GM10847 (cell line): ENCODE data around the gene LPAR1.

Experiments
- POLR2A ChIP-seq: IDR thresholded peaks from 2 replicates; pipeline ENCODE4 v1.6.1; 2011; ENCODE audit not compliant: insufficient read length; ENCODE audit errors: extremely low read depth

LPAR1 gene

DNA sequence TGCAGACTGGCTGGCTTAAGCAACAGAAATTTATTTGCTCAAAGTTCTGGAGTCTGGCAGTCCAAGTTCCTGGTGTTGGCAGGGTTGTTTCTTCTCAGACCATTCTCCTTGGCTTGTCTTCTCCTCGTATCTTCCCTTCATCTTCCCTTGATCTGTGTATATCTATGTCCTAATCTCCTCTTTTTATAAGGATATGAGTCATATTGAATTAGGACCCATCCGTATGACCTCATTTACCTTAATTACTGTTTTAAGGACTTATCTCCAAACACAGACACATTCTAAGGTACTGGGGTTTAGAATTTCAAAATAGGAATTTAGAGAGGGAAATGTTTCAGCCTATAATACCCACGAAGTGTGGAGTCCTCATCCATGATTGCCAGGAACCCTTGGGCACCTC is 13.1 kb upstream of the LPAR1 start:
- TF ChIP-seq POLR2A, result no peak

DNA sequence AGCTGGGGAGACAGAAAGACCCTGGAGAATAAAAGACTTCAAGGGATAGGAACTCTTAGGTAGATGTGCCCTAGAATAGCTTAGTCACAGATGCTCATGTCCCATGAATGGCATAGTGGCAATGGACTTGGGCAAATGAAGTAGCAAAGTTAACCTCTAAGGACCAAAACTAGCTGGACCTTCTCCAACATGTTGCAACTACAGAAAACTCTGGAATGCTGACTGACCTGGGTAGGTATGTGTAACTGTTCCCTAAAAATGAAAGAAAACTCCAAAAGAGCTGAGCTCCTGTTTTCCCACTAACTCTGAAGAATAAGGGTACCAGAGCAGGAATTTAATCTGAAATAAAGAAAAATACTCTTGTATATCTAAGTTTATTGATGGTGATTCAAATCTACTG is 12.5 kb upstream of the LPAR1 start:
- no peak for TF ChIP-seq POLR2A

DNA sequence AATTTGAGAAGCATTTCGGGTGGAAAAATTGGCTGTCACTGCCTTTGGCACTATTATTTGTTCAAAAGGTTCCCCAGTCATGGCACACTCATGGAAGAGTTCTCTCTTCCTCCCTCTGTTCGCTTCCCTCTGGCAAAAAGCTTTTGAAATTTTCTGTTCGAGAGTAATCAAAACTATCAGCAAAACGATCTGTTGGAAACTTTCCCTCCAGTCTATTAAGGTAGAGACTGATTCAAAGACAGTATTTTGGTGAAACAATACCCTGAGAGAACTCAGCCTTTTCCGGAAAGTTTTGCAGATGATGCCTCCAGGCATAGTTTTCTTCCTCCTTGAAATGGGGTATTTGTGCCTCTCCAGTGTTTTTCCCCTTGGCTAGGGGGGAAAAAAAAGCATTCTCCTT is 3.6 kb upstream of the LPAR1 start:
- TF ChIP-seq POLR2A, result no peak

DNA sequence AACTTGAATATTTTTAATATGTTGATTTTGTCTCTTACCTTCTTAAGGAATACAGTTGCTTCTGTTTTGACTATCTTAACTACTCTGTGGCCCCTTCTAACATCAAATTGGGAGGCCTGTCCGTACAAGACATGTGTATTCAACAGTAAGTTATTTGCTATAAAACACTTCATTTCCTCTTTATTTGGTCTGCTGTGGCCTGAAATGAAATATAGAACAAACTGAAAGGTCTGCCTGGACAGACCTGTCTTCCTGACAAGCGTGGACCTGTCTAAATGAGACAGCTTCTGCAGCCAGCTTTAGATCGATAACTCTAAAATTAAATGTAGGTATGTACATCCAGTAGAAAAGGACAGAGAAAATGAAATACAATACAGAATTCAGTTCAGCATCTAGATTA is 2.2 kb upstream of the LPAR1 start:
- no peak for TF ChIP-seq POLR2A

DNA sequence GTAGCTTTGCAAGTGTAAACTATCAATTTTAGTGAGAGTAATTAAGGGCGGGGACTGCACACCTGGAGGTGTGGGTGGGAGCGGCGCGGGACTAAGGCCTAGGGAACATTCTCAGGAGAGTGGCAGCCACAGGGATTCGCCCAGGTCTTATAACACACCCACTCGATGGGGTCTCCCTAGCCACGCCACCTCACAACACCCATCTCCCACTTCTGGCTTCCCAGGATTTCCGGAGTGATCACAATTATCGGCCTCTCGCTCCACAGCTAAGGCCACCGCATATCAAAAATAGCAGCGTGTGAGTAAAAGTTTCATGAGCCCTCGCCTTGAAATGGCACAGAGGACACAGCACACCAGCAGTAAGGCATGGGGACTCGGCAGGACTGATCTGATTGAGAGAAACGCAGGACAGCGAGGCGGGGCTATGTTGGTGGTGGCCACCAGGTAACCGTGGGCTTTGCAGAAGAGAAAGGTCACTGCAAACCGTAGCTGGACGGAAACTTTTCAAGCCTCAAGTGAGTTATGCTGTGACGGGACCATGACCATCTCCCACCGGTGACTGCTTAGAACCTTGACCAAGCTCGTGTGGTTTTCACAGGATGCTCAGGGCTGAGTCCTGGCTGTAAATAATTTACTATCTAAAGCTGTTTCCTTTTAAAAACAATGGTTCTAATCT is 1.1 kb upstream of the LPAR1 start:
- no peak for TF ChIP-seq POLR2A

DNA sequence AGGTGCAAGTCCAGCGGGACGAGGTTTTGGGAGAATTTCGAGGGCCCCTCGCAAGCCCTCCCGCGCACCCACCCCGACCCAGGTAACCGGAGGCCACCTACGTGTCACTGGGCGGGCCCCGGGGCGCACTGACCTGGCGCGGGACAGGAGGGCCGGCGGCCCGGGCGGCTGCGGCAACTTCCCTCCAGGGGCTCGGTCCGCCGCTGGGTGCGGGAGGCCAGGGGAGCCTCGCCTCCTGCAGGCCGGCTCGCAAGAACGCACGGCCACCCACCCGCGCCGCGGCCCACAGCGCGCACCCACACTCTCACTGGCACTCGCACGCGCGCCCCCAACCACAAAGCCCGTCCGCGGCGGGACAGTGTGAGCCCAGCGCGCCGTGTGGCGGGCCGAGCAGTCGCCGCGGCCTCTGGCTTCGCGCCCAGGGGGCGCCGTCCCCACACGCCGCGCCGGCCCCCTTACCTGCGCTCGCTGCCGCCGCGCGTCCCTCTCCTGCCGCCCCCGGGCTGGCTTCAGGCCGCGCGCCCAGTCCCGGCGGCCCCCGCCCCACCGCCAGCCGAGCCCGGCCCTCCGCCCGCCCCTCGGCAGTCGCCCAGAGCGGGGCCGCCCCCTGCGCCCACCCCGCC is 451 bp downstream of the LPAR1 start:
- no peak for TF ChIP-seq POLR2A

DNA sequence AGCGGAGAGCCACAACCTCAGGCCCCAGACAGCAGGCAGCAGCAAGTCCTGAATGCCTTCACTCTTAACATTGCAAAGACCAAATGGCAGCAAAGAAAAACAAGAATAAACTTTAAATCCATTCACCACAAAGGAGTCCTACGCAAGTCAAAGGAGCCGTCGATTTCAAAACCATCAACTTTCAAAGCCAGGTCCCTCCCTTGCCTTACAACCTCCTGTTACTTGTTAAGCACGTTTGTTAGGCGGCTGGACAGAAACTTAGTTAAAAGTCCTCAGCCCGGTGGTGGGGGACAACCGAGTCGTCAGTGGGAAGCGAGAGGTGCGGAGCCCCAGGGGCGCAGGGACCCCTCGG is 938 bp downstream of the LPAR1 start:
- TF ChIP-seq POLR2A, result no peak

DNA sequence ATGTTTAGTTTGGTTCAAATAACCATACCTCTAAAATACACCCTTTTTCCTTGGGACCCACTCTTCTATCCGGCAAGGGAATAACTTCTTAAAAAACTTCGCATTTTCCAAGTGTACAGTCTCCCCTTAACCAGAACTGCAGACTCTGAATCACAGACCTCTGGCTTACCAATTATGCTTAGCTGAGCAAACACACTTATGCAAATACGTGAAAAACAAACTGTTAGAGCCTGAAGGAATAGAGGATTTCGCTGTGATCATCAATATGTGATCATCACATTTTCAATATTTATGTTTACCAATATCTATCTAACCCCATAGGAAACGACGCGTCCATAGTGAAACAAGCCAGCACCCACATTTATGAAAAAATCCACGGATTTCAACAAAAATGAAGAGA is 1.3 kb downstream of the LPAR1 start:
- TF ChIP-seq POLR2A, result no peak

DNA sequence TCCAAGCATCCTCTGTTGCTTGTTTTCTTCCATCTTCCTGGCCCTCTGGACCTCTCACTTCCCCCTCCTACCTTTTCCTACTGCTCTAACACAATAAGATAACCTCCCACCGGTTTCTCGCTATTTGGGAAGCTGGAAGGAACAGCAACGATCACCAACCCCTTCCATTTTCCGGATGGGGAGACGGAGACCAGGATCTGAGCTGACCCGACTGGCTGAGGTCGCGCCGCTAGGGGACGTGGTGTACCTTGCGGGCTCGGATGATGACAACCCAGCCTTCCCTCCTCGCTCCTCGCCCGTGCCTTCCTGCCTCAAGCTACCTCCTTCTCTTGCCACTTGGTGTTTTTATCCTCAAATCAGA is 1.9 kb downstream of the LPAR1 start:
- TF ChIP-seq POLR2A, result no peak

DNA sequence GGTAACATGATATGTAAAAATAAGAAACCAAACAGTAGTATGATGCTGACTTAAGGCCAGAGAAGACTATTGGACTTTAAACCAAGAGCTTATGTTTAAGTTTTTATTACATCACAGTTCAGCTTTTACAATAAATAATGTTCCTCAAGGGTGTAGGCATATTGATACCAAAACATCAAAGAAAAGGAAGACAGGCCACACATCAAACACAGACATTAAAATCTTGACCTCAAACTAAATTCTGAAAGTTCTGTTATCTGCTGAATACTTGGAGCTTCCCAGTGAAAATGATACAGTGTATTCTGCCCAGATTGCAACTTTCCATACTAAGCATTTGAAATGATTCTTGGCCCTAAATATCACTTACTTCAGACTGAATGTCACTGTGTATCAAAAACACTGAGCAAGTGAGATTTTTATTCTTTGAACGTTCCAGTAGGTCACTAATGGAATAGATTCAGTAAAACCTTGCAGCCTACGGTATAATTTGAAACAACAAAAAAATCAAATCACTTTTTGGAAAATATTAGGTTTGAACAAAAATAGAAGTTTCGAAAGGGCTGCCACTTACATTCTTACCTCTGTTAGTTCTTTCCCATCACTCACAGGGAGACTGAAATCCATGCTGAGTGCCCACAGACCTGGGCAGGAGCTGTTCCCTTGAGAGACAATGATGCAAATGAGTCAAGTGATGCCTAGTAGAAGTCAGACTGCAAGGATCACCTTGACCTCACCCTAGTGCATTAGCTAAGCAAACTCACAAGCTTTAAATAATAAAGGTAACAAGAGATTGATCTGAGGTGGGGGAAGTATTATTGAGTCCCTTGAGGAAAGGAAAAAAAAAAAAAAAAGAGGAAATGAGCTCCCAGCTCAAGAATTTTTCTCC is 2.5 kb downstream of the LPAR1 start:
- TF ChIP-seq POLR2A, result no peak

DNA sequence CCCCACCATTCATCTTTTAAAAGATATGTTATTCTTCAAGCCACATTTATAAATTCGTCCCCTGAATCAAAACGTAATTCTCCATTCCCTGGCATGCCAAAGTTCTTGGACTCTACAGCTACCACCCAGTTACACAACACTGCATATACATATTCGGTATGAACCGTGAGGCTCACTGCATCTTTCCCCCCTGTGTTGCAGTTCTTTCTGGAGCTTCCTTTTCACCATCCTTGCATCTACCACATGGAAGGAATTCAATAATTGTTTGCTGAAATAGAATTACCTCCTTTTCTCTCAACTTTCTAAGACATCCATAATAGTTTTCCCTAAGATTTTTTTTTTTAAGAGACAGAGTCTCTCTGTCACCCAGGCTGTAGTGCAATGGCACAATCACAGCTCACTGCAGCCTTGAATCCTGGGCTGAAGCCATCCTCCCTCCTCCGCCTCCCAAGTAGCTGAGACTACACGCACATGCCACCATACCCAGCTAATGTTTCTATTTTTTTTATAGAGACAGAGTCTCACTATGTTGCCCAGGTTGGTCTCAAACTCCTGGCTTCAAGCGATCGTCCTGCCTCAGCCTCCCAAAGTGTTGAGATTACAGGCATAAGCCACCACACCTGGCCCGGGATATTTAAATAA is 3.3 kb downstream of the LPAR1 start:
- TF ChIP-seq POLR2A, result no peak

DNA sequence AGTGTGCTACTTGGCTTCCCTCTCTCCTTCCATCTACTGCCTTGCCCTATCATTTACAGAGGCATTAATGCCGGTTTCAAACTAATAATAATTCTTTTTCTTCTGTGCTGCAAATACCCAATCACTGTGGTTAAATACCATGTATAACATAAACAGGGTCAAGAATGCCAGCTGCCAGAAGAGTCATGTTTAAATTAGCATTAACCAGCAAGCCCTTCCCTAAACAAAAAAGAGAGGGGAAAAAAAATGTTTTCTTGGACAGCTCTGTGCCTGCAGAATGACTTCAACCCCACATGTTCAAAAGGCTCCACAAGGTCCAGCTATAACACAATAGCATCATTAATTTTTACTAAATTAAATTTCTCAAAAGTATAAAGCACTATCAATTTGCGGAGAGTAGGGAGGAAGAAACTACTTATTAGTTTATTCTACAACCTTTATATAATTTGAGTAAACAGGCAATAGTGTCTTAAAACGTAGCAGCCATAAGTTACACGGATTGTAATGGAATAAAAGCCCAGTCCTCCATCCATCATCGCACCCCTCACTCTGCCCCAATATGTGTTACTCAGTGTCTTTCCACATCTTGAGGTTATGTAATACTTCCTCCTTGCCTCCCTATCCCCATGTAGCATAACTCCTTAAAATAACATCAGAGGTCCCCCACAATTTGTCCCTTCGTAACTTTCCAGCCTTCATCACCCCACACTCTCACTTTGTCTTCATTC is 3.9 kb downstream of the LPAR1 start:
- no peak for TF ChIP-seq POLR2A

DNA sequence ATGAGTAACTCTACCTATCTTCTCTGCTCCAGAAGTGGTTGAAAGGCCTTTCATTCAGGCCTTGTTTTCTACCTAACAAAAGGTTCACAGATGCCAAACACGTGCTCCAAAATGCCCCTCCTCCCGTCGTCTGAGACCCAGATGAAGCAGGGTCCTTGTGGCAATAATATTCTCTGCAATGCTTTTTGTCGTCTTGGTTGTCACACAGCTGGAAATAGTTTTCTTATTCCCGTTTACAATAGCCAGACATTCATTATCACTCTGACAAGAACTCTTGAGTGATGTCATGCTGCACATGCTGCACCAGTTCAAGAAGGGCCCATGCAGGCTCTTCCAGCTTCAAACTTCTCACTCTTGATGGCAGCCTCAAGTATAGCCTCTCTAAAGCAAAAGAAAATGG is 7.8 kb downstream of the LPAR1 start:
- TF ChIP-seq POLR2A, result no peak

DNA sequence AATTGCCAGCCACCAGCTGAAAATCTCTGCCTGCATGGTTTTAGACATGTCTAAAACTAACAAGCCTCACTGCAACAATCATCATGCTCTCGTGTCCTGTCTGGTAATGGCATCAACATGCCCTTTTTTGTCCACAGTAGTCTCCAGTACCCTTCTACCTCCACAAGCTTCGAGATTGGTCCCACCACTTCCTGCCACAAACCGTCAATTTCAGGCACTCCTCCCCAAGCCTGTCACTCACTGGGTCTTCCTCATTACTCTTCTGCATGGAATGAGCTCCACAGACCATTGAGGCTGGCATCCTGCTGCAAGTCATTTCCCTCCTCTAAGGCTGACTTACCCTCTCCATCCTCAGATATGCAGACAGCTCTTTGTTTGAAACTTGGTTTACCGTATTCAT is 9.0 kb downstream of the LPAR1 start:
- no peak for TF ChIP-seq POLR2A

DNA sequence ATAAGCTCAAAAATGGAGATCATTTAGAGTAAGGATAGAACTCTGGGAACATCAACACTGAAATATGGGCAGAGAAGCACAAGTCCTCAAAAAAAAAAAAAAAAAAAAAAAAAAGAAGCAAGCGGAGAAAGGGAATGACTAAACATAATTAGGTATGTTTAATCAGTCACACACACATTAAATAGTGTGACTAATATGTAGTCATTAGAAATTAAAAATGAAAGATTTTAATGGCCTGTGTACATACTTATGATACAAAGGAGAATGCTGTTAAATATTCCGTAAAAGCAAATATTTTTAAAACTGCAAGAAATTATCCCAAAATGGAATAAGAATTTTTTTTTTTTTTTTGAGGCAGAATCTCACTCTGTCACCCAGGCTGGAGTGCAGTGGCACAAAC is 10.5 kb downstream of the LPAR1 start:
- TF ChIP-seq POLR2A, result no peak
